DMS79 (cell line): Measurements from ENCODE around the gene TCL1B.
"Not testable (repeated sequence)": the region's sequence is repeated elsewhere in the genome, so short reads cannot be mapped to it uniquely, and the experiment has no call there.

Experiments used
- DNase-seq: peaks from one replicate; lab custom pipeline; 2025; lab: John Stamatoyannopoulos, UW

TCL1B gene, protein sequence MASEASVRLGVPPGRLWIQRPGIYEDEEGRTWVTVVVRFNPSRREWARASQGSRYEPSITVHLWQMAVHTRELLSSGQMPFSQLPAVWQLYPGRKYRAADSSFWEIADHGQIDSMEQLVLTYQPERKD

DNA sequence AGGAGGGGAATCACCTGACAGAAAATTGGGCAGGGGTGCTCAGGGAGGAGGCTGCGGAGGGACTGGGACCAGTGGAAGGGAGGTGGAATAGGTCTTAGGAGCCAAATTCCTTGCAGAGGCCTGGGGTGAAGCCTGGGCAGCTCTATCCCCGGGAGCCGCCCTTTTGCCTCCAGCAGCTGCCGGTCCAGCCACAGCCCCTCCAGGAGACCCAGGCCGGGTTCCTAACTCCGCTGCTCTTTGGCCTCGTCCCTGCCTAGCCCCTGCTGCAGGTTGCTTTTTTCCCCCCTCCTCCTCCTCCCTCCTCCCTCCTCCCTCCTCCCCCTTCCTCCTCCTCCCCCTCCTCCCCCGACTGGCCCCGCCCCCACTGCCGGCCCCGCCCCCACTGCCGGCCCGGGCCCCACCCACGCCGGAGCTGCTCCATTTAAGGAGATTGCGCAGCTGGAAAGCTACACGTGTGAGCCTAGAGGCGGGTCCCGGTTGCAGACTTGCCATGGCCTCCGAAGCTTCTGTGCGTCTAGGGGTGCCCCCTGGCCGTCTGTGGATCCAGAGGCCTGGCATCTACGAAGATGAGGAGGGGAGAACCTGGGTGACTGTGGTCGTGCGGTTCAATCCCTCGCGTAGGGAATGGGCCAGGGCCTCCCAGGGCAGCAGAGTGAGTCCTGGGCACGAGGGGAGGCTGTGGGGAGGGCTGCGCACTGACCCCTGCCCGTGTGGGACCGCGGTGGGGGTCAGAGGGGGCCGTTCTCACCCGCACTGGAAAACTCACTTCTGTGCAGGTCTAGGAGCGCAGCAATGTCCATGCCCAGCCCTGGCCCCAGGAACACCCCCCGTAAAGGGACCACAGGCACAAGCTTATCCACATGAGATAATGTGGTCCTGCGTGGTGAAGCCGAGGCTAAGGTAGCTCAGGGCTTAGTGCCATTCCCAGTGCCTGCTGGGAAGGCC is at the start of gene TCL1B:
TCL1B (plus strand) TSS at position 449 of the 945 bp plus-strand sequence; CDS start at position 491, 42 bp downstream.
- no peak for DNase-seq

DNA sequence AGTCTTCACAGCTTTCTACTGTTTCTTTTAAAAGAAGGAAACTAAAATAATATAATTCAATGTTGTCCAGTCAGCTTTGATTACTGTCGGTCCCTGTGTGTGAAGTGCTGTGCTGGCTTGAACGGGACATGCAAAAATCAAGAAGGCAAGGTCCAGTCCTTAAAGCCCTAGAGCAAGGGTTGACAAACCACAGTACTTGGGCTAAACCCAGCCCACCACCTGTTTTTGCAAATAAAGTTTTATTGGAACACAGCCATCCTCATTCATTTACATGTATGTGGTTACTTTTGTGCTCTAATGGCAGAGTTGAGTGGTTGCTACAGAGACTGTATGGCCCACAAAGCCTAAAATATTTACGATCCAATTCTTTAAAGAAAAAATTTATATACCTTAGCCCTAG is 41.2 kb upstream of the TCL1B start:
- DNase-seq, result no peak

DNA sequence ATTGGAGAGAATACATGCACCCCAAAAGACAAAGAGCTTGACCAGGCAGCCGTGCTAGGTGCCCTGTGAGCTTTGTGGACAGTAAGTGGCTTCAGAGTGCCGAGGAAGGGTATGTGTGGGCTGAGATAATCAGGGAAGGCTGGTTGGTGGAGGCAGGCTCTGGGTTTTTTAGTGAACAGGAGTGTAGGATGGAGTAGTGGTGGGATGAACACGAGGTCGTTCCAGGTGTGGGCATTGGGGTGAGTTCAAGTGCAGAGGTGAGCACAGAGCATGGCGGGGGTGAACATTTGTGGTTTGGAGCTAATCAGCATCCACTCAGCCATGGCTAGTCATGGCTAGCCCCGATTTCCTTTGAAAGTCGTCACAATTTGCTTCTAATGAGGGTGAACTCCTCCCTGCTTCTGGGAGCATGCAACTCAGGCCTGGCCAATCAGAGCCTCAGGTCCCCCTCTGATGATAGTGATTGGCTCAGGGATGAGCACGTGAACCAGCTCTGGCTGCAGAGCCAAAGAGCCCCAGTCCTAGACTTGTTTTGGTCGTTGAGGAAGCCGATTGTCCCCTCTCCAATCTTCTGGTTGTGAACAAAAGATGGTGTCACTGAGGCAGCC is 40.7 kb upstream of the TCL1B start:
- DNase-seq, result no peak

DNA sequence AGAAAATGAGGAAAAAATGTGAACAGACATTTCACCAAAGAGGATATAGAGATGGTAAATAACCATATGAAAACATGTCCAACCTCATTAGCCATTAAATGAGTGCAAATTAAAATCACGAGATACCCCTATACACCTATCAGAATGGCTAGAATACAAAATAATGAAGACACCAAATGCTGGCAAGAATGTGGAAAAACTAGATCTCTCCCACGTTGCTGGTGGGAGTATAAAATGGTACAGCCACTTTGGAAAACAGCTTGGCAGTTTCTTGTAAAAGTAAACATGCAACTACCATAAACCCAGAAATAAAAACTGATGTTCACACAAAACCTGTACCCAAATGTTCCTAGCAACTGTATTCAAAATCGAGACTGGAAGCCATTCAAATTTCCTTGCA is 38.3 kb upstream of the TCL1B start:
- no peak for DNase-seq

DNA sequence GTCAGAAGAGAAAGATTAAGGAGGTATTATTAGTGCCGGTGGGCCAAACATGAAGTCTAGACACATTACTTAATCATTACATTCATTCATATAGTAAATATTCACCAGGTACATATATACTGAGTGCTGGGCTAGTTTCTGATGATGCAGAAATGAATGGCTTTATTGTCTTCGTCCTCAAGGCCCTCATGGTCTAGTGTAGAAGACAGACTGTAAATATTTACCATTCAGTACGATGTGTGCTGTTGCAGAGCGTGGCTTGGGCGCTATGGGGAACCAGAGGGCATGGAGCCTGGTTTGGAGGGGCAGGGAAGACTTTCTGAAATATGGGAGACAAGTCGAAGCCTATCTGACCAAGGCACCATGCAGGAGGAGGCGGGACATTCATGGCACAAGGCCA is 37.0 kb upstream of the TCL1B start:
- no peak for DNase-seq

DNA sequence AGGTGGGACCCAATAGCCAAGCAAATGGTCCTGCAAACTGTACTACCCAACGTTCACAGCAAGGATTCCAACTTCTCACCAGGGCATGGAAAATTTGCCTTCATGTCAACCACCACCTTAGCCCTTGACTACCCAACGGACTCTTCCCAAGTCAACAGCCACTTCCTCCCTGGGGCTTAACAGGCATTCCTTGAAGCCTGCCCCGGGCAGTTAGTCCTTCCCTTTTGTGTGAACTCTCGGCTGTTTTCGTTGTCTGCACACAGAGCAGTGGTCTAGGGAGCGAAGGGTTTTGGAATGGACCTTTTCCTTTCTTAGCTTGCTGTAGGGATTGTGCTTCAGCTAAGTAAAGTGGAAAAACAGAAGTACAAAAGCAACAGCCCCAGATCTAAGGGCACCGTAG is 35.2 kb upstream of the TCL1B start:
- DNase-seq, result no peak

DNA sequence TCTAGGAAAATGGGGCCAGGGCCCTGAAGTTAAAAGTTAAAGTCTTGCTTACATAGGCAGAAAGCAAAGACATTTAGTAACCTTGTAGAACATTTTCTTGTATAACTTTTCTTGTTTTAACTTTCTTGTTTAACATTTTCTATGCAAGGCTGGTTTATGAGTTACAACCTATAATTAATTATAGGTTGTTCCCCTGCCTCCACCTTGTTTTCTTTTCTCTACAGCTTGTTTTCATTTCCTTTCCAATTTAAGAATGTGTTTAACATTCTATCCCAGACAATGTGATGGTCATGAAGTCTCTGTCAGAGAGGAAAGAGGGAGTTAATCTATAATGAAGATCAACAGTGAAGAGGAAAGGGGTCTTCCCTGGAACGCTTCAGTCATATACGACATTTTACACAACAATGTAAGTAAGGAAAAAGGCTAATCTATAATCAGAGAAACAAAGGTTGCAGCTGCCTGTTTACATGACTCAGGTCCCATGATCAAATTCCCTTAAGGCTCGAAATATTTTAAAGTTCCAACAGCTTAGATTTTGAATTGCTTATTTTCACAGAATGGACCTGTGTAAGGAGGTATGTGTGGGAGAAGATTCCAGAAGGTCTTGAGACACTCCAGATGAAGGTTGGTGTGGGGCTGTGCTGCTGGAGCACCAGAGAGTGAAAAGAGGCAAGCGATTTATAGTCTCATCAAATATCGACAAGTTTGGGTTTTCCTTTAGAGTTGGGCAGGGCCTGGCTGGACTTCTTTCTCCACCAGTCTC is 34.2 kb upstream of the TCL1B start:
- DNase-seq, result no peak

DNA sequence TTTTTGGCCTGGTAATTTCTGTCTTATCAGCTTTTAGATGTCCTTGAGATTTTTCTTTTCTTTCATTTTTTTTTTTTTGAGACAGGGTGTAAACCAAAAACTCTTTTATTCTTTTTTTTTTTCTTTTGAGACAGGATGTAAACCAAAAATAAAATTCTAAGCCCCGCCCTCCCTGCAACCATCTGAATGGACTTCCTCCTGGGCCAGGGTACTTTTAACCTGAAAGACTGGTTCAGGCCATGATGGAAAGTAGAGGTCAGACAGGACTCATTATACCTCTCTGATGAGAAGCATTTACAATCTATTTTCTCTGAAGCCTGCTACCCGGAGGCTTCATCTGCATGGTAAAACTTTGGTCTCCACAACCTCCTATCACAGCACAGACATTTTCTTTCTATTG is 33.5 kb upstream of the TCL1B start:
- no peak for DNase-seq

DNA sequence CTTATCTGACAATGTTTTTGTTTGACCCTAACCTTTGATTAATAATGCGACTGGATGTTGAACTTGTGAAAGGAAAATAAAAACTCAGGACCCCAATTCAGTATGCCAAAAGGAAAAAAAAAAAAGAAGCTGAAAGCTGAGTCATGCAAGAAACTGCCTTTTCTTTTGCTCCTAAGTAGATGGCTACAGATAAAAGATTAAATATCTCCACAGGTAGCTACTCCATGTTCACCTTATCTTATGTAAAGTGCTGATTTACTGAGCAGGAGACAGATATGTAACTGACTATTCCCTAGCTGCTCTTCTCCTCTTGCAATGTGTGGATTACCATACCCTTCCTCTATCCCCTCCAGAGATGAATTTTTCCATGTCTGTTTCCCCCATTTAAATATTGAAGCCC is 30.8 kb upstream of the TCL1B start:
- no peak for DNase-seq

DNA sequence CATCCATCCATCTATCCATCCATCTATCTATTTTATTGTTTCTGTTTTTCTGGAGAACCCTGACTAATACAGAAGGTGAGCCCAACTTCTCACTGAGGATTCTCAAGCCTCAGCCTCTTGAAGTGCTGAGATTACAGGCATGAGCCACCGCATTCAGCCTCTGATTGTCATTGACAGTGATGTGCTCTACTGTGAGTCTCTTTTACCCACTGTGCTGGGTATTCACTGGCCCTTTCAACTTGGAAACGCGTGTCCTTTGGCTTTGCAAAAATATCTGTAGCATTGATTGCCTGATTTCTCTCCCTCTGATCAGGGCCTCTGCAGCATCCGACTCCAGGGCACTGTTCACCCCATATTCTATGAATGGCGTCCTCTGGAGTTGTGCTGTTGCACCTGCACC is 29.6 kb upstream of the TCL1B start:
- no peak for DNase-seq

DNA sequence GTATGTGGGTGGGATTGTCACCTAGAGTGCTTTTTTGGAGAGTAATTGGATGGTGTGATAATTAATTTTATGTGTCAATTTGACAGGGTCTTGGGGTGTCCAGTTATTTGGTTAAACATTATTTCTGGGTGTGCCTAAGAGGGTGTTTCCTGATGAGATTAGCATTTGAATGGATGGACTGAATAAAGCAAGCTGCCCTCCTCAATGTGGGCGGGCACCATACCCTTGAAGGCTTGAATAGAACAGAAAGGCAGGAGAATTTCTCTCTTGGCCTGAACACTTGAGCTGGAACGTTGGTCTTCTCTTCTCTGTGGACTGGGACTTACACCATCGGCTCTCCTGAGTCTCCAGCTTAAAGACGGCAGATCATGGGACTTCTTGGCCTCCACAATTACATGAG is 28.8 kb upstream of the TCL1B start:
- DNase-seq, result no peak

DNA sequence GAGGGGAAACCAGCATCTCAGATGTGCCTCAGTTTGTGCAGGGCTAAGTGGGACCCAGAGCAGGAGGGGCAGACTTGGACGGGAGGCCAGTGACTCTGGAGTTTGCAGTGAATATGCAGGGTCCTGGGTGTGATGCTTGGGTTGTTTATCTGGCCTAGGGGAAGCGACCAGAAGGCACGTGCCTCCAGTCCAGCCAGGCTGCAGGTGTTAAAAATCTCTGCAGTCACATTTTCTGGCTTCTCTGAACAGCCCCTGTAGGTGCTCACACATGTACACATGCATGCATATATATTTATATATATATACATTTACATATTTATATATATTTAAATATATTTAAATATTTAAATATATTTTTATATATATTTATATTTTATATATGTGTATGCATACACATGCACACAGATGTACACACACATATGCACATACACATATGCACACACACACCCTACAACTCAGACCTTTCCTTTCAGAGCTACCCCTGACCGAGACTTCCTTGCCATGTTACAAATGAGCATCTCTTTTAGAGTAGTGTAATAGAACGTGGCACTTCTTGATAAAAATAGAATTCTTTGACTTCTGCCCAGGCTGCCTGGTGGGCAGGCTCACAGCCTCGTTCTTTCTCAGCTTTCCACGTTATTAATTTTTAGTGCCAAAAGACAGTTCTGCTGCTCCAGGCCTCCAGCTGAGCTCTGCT is 26.8 kb upstream of the TCL1B start:
- DNase-seq, result no peak

DNA sequence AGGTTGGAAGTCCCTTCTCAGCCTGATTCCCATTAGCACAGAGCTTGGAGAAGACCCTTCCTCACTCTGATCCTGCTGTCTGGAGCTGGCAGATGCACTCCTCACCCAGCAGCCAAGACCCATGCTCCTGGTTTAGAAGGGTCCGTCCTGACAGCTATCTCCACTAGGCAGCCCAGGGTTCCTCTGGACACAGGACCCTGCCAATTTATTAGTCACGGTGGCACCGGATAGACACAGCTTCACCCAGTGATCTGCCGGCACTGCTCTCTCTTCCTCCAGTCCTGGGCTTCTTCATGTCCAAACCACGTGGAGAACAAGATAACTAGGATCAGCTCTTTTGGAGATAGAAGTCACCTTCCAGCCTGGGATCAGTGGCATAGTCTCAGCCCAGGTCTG is 26.2 kb upstream of the TCL1B start:
- DNase-seq, result no peak

DNA sequence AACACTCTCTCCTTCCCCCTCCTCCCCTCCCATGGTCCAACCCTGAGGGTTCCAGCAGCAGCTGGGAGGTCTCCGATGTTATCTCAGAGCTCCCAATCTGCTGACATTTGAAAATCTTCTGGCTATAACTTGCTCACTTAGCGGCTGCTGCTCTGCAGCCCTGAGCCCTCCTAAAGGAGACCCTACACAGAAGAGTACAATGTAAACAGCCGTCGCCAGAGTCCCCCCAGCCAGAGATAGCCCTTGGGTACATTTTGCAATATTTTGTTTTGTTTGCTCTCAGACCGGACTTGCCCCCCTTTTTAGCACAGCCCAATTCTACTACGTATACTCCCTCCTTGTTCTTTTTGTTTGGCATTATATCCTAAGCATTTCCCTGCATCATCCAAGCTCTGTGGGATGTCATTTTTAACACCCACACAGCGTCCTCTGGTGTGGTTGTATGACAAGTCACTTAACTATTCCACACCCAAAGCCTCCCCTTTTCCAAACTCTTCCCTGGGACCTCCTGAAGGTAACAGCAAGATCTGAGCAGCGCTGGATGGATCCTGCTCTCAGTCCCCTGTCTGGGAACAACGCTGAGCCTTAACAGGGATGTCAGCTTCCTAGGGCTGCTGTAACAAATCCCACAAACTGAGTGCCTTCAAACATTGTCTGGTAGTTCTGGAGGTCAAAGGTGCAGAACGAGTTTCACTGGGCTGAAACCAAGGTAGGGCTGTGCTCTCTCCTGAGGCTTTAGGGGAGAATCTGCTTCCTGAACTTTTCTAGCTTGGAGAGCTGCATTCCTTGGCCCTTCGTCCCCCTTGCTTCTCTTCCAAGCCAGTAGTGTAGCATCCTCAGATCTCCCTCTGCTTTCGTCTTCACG is 25.3 kb upstream of the TCL1B start:
- no peak for DNase-seq

DNA sequence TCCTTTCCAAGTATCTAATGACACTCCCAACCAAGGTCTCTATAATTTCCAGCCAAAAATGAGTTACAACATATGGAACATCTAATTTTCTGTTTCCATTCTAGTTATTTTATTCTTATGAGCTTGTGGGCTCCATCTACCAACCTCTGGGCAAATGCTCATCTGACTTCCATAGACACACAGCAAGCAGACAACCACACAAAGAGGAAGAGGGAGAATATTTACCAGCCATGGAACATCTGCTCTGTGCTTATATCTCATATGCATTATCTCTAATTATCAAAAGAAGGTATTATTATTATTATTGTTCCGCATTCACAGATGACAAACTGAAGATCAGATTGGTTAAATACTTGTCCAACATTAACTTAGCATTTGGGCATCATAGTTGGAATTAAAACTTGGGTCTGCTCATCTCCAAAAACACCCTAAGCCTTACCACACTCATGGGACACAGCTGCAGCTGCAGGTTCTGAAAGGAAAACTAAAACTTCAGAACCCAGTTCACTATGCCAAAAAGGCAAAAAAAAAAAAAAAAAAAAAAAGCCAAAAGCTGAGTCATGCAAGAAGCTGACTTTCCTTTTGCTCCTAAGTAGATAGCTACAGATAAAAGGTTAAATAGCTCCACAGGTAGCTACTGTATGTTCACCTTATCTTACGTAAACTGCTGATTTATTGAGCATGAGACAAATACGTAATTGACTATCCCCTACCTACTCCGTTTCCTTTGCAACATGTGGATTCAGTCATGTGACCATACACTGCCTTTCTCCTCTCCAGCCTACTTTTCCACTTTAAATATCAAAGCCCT is 23.6 kb upstream of the TCL1B start:
- DNase-seq, result no peak

DNA sequence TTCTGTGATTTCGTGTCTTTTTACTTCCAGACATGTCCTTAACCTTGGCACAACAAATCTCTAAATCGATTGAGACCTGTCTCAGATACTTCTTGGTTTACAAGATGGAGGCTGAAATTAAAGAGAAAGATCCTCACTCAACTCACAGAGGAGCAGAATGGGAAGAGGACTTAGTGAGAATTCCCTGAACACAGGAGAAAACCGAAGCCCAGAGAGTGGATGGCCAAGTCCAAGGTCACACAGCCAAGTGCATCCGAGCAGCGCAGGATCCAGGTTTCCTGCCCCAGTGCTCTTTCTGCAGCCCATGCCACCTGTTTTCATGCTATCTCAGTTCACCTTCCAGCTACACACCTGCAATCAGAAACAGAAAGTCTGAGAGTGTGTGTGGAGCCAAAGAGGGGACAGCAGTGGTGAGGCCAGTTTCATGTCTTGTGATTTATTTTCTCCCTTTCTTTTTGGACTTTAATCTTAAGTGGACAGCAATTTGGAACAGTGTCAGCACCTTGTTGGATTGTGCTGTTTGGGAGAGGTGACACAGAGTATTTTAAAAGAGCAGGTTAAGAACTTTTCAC is 22.9 kb upstream of the TCL1B start:
- no peak for DNase-seq

DNA sequence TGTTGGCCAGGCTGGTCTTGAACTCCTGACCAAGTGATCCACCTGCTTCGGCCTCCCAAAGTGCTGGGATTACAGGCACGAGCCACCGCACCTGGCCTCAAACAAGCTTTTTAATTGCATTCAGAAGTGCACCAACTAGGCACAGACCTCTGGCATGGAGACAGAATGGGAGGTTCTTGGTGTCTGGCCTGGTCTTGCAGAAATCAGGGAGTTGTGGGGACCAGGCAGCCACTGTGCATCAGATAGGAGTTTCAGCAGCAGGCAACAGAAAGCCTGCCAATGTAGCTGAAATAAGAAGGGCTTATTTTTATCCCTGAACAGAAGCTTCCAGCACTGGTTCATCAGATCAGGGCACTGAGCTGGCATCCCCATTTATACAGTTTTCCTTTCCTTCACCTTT is 22.2 kb upstream of the TCL1B start:
- DNase-seq, result peak; percentile 60

DNA sequence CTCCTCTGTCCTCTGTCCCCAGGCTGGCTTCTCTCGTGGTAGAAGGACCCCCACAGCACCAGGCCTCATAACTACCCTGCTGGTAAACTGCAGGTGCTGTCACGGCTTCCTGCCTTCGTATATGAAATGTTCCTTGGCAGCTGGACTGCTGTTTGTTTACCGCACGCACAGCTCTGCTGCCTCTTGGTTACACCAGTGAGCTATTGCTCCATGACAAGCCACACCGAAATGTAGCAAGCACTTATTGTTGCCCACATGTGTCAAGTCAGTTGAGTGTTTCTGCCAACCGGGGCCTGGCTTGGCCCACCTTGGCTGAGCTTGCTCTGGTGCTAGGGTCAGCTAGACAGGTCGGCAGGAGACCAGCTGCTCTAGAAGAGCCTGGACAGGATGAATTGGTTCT is 21.7 kb upstream of the TCL1B start:
- peak; percentile 84 for DNase-seq

DNA sequence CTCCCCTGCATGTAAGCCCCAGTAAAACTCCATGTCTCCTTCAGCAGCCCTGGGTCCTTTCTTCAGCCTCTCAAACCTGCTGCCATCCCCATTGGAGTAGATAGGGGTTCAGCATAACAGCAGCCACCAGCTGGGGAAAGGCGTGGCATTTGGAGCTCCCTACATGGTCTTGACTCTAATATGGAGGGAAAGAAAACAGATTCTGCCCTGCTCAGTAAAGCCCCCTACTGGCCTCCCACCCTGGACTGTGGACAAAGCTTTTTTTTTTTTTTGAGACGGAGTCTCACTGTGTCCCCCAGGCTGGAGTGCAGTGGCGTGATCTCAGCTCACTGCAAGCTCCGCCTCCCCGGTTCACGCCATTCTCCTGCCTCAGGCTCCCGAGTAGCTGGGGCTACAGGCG is 20.7 kb upstream of the TCL1B start:
- DNase-seq, result not testable (repeated sequence)

DNA sequence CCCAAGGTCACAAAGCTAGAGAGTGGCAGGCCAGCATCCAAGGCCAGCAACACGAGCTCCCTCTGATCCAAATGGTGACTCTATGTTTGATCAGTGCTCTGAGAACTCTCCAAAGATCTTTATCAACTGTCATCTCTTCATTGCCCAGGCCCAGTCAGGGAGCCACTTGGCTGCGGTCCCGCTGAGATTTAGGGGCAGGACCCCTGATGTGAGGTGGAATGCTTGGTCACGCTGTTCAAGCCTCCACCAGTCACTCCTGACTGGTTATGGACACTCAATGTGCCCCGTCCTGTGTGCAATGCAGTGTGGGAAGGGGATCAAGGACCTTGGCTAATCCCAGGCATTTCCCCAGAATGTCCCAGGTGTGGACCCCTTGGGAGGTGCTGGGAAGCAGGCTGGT is 19.8 kb upstream of the TCL1B start:
- no peak for DNase-seq
